ENCODE results near the gene IFNL1.
A peak's percentile ranks its signal among the peaks of the same experiment; 100 is the strongest.

IFNL1 gene

DNA sequence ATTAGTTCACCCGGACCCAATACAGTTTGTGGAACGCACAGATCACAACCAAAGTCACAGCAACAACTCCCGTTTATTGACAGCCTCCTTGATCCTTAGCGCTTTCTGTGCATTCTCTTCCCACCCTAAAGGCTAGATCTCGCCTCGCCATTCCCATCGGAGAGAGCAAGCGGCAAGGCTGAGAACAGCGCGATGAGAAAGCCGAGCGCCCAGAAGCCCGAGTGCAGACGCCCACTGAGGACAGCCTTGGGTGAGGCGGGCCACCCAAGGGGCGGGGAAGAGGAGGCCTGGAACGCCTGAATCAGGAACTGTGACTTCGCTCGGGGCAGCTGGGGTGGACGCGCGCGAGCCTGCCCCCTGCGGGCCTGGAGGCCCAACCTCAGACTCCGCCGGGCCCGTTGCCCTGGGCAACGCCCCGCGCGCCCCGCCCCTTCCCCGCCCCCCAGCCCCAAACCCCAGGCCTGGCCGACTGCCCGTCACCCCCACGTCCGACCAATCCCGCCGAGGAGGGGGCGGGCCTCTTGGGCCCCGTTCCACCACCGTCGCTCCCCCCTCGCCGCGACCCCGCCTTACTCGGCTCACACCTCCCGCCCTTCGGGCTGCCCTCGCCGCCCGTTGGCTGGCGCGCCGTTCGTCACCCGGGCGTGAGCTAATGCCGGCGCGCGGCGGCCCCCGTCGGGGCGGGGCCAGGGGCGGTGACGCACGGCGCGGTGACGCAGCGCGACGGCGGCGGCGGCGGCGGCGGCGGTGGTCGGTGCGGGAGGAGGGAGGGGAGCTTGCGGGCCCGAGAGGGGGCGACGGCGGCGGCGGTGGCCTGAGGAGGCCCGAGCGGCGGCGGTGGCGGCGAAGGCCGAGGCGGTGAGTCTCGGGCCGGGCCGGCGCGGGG, 45.8 kb downstream of the IFNL1 start, which contains the start of gene SAMD4B:
SAMD4B (plus strand) TSS at position 703 of the 886 bp plus-strand sequence. CDS start 14,473 bp downstream, outside the sequence.
- H3K4me3 ChIP-seq (ENCODE audit: control insufficient read depth, low read depth, low read length): peak within 1 kb of the TSS; percentile 81
- TF ChIP-seq, protein P1, sequence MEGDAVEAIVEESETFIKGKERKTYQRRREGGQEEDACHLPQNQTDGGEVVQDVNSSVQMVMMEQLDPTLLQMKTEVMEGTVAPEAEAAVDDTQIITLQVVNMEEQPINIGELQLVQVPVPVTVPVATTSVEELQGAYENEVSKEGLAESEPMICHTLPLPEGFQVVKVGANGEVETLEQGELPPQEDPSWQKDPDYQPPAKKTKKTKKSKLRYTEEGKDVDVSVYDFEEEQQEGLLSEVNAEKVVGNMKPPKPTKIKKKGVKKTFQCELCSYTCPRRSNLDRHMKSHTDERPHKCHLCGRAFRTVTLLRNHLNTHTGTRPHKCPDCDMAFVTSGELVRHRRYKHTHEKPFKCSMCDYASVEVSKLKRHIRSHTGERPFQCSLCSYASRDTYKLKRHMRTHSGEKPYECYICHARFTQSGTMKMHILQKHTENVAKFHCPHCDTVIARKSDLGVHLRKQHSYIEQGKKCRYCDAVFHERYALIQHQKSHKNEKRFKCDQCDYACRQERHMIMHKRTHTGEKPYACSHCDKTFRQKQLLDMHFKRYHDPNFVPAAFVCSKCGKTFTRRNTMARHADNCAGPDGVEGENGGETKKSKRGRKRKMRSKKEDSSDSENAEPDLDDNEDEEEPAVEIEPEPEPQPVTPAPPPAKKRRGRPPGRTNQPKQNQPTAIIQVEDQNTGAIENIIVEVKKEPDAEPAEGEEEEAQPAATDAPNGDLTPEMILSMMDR (conservative IDR thresholded peaks at IDR 0.05; ENCODE audit: control insufficient read depth, insufficient read depth, low read depth, low read length): peak; percentile 45
- DNase-seq (ENCODE audit: low read depth): peak; percentile 96

DNA sequence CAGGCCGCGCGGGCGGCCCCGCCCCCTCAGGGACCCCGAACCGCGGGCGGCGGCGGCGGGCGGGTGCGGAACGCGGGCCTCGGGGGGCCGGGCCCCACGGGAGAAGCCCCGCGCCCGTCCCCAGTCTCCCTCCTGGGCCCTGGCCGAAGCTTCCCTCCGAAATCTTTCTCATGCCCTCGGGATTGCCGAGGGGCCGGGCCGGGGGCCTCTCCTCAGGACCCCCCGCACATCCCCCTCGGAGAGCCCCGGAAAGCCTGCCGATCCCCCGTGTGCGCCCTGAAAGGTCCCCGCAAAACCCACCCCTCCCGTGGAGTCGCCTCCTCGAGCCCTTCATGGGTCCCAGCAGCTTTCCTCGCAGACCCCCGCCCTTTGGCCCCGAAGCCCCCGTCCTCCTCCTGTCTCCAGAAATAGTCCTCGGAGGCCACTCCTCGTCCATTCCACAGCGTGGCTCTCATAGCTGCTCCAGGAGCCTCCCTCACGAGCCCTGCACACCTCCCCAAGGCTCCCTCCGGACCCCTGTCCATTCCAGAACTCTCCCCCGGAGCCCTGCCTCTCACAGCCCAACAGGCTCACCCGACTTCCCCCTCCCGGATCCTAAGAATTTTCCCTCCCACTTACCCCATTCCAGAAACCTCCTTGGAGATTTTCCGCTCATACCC, 46.6 kb downstream of the IFNL1 start:
- TF ChIP-seq, protein P1 (conservative IDR thresholded peaks at IDR 0.05; ENCODE audit: control insufficient read depth, insufficient read depth, low read depth, low read length): no peak
- H3K4me3 ChIP-seq (ENCODE audit: control insufficient read depth, low read depth, low read length): peak overlapping the region; percentile 76
- no peak for DNase-seq (ENCODE audit: low read depth)

DNA sequence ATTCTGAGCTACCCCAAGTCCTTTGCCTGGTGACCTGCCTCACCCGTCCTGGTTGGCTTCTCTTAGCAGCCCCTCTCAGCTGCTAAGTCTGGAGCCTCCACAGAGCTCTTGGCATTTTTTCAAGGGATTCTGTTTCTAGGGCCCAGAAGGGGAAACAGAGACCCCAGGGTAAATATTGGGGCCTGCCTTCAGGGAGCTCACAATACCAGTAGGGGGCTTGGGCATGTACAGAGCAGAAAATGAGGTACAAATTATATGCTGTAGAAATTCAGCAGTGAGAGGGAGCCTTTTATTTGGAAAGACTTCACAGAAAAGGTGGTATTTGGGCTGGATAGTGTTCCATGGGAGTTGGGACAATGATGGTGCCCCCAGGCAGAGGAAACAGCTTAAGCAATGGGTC, 49.7 kb downstream of the IFNL1 start:
- no peak for DNase-seq (ENCODE audit: low read depth)
- H3K4me3 ChIP-seq (ENCODE audit: control insufficient read depth, low read depth, low read length): no peak overlapping the region

DNA sequence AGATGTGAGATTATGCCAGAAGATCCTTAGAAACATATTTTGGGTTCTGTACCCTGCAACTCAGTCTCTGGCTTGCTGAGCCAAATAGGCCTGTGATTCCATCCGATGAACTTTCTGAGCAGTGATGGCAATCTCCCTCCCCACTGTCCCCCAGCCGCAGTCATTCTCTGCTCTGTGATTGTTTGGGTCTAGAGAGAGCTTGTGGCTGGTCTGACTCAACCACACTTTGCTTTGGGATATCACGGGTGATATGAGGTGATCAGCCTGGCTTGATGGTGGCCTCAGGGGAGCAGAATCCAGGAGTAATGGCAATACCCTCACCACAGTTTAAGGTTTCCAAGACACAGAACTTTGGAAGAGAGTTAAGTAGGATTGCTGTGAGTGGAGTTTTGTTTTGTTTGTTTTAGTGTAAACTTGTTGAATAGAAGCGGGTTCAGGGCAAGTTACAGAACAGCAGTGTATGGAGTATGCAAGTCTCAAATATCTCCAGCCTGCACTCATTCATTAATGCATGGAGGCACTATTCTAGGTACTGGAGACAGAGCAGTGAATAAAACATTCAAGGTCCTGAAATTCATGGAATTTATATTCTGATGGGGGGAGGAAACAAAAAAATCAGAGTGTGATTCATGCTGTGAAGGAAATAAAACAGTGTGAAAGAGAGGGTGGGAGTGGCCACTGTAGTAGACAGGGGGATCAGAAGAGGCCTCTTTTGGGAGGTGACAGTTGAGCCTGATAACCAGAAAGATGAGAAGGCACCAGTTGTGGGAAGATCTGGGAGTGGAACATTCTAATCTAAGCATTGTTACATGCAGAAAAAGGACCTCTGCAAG, 51.3 kb downstream of the IFNL1 start:
- TF ChIP-seq, protein P1 (conservative IDR thresholded peaks at IDR 0.05; ENCODE audit: control insufficient read depth, insufficient read depth, low read depth, low read length): no peak
- H3K4me3 ChIP-seq (ENCODE audit: control insufficient read depth, low read depth, low read length): no peak overlapping the region
- DNase-seq (ENCODE audit: low read depth): peak; percentile 48

More for the DNA sequence above, 49.7 kb downstream of the IFNL1 start:
- TF ChIP-seq, protein P1 (conservative IDR thresholded peaks at IDR 0.05; ENCODE audit: control insufficient read depth, insufficient read depth, low read depth, low read length): peak; percentile 5

All from fibroblast of mammary gland (primary cell).